Uterus (tissue), 2 donors: ENCODE data around the gene PRR35.

Experiments used
- CTCF ChIP-seq, 4 experiments: fragments of 200-600 bp in 2 of 4; fragments of 450-650 bp in 2 of 4; sonication (generic) in 2 of 4; IDR thresholded peaks; one replicate each; pipeline ENCODE4 v1.5.1; 2016 to 2019; ENCODE audit warnings: antibody characterized with exemption in 4 of 4, mild to moderate bottlenecking in 2 of 4, moderate library complexity in 1 of 4
- POLR2A ChIP-seq, 2 donors: fragments of 450-650 bp; IDR thresholded peaks; one replicate each; pipeline ENCODE4 v1.6.1; 2016; ENCODE audit warnings: antibody characterized with exemption in 2 of 2, mild to moderate bottlenecking in 1 of 2, moderate library complexity in 1 of 2

GRCh38 chr16:596736-597060, 36.5 kb downstream of the PRR35 start:
- TF ChIP-seq POLR2A (IDR thresholded peaks at IDR 0.05) (no peak), CTCF (IDR thresholded peaks at IDR 0.05) (no peak)
